Cardiac fibroblast (primary cell): ENCODE measurements around the gene PEPD.

ENCODE experiments used
- DNase-seq, 2 donors: peaks; one replicate each; pipeline versions ENCODE4 v3.0.0 to v3.0.0-alpha.2; 2010; ENCODE audit warnings: low read depth in 2 of 2
- H3K4me3 ChIP-seq, 2 donors: replicated peaks in 1 of 2; 1 replicate in 1 of 2; 2 replicates in 1 of 2; pipeline ENCODE4 v1.5.1; 2011; ENCODE audit warnings: low read depth in 2 of 2, low read length in 2 of 2, mild to moderate bottlenecking in 2 of 2, moderate library complexity in 1 of 2
- CTCF ChIP-seq: IDR thresholded peaks from one replicate; pipeline ENCODE4 v1.5.1; 2011; ENCODE audit warnings: low read depth, mild to moderate bottlenecking, low read length, inconsistent platforms

PEPD gene

GRCh38 chr19:33370783-33371182 lies 150.8 kb downstream of the PEPD start:
- DNase-seq, result no peak
- no peak overlapping the region for H3K4me3 ChIP-seq
- no peak for TF ChIP-seq CTCF

DNA sequence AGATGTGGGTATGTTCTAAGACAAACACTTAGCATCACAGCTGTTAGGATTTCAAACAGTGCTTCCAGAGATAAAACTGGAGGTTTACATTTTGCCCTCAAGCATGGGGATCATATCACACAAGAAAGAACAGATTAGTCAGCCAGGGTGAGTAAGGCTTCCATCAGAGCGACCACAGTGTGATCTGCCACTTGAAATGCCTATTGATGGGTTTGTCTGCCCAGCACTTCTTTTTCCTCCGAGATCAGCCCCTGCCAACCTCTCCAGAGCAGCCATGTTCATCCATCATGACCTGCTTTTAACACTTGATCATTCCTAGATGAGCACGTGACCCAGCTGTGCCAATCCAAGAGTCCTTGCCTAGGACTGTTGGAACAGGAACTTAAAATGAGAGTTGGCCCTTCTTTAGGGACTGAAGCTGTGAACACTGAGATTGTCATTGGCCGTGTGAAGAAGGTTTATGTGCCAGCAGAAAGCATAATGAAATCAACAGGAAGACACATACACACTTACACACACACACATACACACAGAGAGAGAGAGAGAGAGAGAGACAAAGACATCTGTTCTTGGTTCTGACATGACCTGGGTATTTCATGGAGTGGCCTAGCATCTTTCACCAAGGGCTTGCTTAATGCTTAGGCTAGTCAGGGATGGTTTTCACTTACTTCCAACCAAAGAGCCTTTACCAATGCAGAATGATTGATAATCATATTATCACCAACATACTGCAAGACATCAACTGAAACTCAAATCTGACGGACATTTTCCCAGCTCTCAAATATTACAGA lies 153.3 kb downstream of the PEPD start:
- H3K4me3 ChIP-seq, result no peak overlapping the region
- TF ChIP-seq CTCF, result no peak
- DNase-seq, result peak in 1 of 2 donors; percentile 36

GRCh38 chr19:33366897-33367296 lies 154.7 kb downstream of the PEPD start:
- no peak for DNase-seq
- no peak for TF ChIP-seq CTCF
- no peak overlapping the region for H3K4me3 ChIP-seq

- no peak overlapping the region for H3K4me3 ChIP-seq
- no peak for TF ChIP-seq CTCF
- no peak for DNase-seq
Measured at GRCh38 chr19:33366127-33366526, 155.5 kb downstream of the PEPD start.

DNA sequence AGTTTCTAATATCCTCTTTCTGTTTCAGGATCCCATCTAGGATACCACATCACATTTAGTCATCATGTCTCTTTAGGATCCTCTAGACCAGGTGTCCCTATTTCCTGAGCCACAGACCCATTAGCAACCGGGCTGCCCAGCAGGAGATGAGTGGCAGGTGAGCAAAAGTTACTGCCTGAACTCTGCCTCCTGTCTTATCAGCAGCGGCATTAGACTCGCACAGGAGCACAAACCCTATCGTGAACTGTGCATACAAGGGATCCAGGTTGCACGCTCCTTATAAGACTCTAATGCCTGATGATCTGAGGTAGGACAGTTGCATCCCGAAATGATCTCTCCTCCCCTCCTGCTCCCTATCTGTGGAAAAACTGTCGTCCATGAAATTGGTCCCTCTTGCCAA lies 155.9 kb downstream of the PEPD start:
- DNase-seq, result no peak
- H3K4me3 ChIP-seq, result no peak overlapping the region
- no peak for TF ChIP-seq CTCF

GRCh38 chr19:33363476-33363875 lies 158.1 kb downstream of the PEPD start:
- no peak for DNase-seq
- TF ChIP-seq CTCF, result no peak
- no peak overlapping the region for H3K4me3 ChIP-seq
